Measurements from ENCODE around the gene ZNF705A.
"Not testable (repeated sequence)": the region's sequence is repeated elsewhere in the genome, so short reads cannot be mapped to it uniquely, and the experiment has no call there.

Gene ZNF705A

DNA sequence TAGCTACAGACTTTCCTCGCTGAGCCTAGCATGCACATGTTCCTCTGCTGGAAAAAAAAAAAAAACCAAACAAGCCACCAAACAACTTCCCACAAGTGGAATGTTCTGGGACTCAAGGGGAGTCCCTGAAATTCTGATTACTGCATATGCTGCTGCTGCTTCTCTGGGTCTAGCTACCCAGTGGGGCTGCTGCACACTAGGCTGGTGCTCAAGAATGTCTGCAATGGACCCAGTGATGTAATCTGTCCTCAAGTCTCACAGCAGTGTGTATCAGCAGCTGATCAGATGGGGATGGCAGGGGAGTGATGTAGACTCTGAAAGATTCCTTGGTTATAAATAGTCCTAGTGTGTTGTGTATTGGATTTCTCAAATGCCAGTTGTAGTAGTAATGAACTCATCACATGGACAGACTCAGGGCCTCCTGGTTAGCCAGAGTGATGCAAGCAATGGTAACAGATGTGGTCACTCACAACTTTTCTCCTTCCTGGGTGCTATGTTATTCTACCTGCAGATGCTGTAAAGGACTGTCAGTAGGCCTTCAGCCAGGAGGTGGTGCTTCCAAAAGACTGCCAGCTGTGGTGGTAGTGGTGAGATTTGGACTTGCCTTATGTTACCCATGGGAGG is 41.0 kb downstream of the ZNF705A start:
- not testable (repeated sequence) for H3K9me3 ChIP-seq (ENCODE audit: control insufficient read depth, low read depth, low read length); H3K36me3 ChIP-seq (ENCODE audit: control insufficient read depth, low read depth, low read length); H3K9ac ChIP-seq (ENCODE audit: low read length); H3K27ac ChIP-seq (ENCODE audit: low read length); H3K27me3 ChIP-seq (ENCODE audit: control insufficient read depth, insufficient read depth, low read length); H3K4me1 ChIP-seq (ENCODE audit: control insufficient read depth, low read depth, low read length); H3K4me3 ChIP-seq (ENCODE audit: low read length)

DNA sequence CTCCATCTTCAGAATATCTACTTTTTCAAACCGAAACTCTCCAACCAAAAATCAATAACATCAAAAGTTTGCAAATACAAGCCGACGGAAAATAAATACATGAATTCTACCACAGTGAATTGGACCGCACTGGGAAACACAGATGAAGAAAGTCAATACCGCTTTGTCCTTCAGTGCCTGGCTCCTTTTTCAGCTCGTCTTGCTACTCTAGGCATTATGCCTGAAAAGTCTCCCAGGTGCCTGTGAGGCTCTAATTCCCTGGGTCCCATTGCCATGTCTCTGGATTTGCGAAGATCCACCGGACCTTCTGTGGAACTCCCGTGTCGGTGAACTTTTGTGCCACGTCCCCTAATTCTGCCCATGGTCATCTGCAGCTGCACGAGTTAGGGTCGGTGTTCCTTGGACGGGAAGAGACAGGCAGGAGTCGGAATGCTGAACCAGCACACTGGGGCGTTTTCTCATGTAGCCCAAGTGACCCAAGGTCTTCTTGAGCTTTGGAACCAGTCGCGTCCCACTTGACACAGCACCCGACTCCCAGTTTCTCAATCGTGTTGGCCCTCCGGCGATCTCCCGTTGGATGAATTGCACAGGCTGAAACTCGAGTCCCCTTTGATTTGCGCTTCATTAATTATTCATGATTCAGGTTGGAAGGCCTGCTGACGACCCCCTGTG is 62.0 kb downstream of the ZNF705A start:
- not testable (repeated sequence) for H3K36me3 ChIP-seq (ENCODE audit: control insufficient read depth, low read depth, low read length); H3K9me3 ChIP-seq (ENCODE audit: control insufficient read depth, low read depth, low read length); H3K9ac ChIP-seq (ENCODE audit: low read length); H3K4me1 ChIP-seq (ENCODE audit: control insufficient read depth, low read depth, low read length); H3K4me3 ChIP-seq (ENCODE audit: low read length); H3K27ac ChIP-seq (ENCODE audit: low read length); H3K27me3 ChIP-seq (ENCODE audit: control insufficient read depth, insufficient read depth, low read length)

DNA sequence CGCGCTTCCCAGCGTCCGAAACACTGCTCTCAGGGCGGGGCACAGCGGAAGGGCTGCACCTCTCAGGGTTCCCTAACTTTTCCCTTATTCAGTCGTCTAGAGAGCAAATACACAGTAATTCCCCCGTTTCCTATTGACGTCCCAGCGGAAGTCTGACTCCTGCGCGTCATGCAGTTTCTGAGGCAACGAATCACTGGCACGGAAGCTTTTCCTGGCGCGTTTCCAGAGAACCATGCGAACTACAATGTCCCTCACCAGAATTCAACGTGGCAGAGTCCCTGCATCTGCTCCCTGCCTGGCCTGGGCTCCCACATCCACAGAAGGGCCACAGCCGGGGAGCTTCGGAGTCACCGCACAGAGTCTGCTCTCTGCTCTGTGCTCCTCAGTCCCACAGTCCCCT is 64.6 kb downstream of the ZNF705A start:
- H3K36me3 ChIP-seq (ENCODE audit: control insufficient read depth, low read depth, low read length); H3K9ac ChIP-seq (ENCODE audit: low read length); H3K27me3 ChIP-seq (ENCODE audit: control insufficient read depth, insufficient read depth, low read length); H3K9me3 ChIP-seq (ENCODE audit: control insufficient read depth, low read depth, low read length); H3K27ac ChIP-seq (ENCODE audit: low read length); H3K4me3 ChIP-seq (ENCODE audit: low read length); H3K4me1 ChIP-seq (ENCODE audit: control insufficient read depth, low read depth, low read length): not testable (repeated sequence)

DNA sequence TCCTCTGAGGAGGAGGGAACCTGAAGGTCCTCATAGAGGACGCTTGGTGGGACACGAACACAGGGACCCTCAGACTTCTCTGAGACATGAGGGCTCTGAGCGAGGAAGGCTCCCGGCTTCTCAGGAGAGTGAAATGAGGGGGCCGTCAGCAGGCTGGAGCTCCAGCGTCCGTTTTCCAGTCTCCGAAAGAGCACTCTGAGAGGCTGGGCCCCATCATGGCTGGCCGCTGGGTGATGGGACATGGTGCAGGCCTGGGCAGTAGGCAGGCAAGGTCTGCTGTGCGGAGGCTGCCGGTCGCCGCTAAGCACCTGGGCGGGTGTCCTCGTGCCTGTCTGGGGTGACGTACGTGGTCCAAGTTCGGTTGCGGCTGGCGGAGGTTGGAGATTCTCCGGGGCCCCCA is 65.0 kb downstream of the ZNF705A start:
- H3K4me3 ChIP-seq (ENCODE audit: low read length); H3K36me3 ChIP-seq (ENCODE audit: control insufficient read depth, low read depth, low read length); H3K9ac ChIP-seq (ENCODE audit: low read length); H3K27ac ChIP-seq (ENCODE audit: low read length); H3K4me1 ChIP-seq (ENCODE audit: control insufficient read depth, low read depth, low read length); H3K9me3 ChIP-seq (ENCODE audit: control insufficient read depth, low read depth, low read length); H3K27me3 ChIP-seq (ENCODE audit: control insufficient read depth, insufficient read depth, low read length): not testable (repeated sequence)

DNA sequence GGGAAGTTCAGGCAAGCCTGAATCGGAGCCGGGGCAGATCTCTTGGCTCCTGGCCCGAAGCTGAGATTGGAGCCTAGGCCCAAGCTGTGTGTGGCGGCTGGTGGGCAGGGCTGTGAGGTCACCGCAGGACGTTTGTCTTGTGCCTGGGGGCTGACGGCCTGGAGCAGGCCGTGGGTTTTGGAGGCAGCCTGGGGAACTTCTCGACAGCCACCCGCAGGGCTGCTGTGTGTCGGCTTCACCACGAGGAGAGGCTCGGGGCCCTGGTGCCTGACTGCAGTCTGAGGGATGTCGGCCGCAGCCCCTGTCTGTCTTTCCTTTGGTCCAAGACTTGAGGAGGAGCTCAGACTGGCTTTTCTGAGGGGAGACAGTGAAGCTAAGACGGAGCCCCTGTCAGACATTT is 65.5 kb downstream of the ZNF705A start:
- H3K4me3 ChIP-seq (ENCODE audit: low read length); H3K9me3 ChIP-seq (ENCODE audit: control insufficient read depth, low read depth, low read length); H3K4me1 ChIP-seq (ENCODE audit: control insufficient read depth, low read depth, low read length); H3K27ac ChIP-seq (ENCODE audit: low read length); H3K27me3 ChIP-seq (ENCODE audit: control insufficient read depth, insufficient read depth, low read length); H3K9ac ChIP-seq (ENCODE audit: low read length); H3K36me3 ChIP-seq (ENCODE audit: control insufficient read depth, low read depth, low read length): not testable (repeated sequence)

DNA sequence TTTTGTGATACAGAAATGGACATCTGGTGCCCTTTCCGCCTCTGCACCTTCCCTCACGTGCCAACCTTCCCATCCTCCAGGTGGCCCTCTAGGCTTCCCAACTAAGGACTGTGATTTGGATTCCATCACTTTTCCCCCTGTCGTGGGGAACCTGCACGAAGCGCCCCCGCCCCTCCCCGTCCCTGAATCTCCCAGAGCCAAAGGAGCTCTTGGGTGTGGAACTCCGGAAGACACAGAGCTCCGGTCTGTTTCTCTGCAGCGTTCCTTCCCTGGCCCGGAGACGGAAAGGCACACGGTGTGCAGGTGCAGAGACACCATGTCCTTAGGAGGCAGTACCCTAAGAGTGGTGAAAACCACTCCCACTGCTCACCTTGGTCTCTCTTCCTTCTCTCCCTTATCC is 66.8 kb downstream of the ZNF705A start:
- H3K4me3 ChIP-seq (ENCODE audit: low read length); H3K36me3 ChIP-seq (ENCODE audit: control insufficient read depth, low read depth, low read length); H3K9me3 ChIP-seq (ENCODE audit: control insufficient read depth, low read depth, low read length); H3K27me3 ChIP-seq (ENCODE audit: control insufficient read depth, insufficient read depth, low read length); H3K4me1 ChIP-seq (ENCODE audit: control insufficient read depth, low read depth, low read length); H3K27ac ChIP-seq (ENCODE audit: low read length); H3K9ac ChIP-seq (ENCODE audit: low read length): not testable (repeated sequence)

DNA sequence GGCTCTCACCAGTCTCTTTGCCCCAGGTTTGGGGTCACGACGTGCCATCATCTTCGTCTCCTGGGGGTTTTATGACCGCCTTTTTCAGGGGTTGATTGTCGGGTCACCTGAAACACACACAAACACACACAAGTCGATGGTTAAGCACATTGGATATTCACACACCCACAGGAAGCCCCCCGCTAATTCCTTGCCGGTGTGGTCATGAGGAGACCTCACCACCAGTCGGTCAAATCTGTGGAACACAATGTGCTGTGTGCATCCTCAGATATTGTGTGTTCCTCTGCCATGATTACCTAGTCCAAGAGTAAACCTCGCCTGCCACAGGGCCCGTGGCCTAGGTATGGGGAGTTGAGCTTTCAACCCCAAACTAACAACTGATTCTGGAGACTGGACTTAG is 68.0 kb downstream of the ZNF705A start:
- not testable (repeated sequence) for H3K27me3 ChIP-seq (ENCODE audit: control insufficient read depth, insufficient read depth, low read length); H3K4me3 ChIP-seq (ENCODE audit: low read length); H3K27ac ChIP-seq (ENCODE audit: low read length); H3K9me3 ChIP-seq (ENCODE audit: control insufficient read depth, low read depth, low read length); H3K9ac ChIP-seq (ENCODE audit: low read length); H3K4me1 ChIP-seq (ENCODE audit: control insufficient read depth, low read depth, low read length); H3K36me3 ChIP-seq (ENCODE audit: control insufficient read depth, low read depth, low read length)

DNA sequence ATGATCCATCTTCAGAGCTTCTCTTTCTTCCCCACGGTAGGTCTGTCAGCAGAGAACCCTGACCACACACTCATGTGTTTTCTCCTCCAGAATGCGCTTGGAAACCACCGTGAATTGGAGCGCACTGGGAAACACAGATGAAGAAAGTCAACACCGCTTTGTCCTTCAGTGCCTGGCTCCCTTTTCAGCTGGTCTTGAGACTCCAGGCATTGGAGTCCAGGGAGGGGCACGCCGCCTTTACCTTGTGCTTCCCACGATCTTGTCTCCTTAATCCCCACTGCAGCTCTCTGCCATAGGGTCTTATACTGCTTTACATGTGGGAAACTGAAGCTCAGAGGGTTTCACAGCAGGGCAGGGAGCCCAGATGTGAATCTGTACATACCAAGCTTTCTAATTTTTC is 69.5 kb downstream of the ZNF705A start:
- Histone ChIP-seq H3K4me3 (ENCODE audit: low read length) (no peak overlapping the region), H3K36me3 (ENCODE audit: control insufficient read depth, low read depth, low read length) (no peaks in the 10 kb centered on the region), H3K27ac (ENCODE audit: low read length) (no peak overlapping the region), H3K27me3 (ENCODE audit: control insufficient read depth, insufficient read depth, low read length) (no peaks in the 10 kb centered on the region), H3K4me1 (ENCODE audit: control insufficient read depth, low read depth, low read length) (no peaks in the 10 kb centered on the region), H3K9ac (ENCODE audit: low read length) (no peak overlapping the region), H3K9me3 (ENCODE audit: control insufficient read depth, low read depth, low read length) (no peaks in the 10 kb centered on the region)

DNA sequence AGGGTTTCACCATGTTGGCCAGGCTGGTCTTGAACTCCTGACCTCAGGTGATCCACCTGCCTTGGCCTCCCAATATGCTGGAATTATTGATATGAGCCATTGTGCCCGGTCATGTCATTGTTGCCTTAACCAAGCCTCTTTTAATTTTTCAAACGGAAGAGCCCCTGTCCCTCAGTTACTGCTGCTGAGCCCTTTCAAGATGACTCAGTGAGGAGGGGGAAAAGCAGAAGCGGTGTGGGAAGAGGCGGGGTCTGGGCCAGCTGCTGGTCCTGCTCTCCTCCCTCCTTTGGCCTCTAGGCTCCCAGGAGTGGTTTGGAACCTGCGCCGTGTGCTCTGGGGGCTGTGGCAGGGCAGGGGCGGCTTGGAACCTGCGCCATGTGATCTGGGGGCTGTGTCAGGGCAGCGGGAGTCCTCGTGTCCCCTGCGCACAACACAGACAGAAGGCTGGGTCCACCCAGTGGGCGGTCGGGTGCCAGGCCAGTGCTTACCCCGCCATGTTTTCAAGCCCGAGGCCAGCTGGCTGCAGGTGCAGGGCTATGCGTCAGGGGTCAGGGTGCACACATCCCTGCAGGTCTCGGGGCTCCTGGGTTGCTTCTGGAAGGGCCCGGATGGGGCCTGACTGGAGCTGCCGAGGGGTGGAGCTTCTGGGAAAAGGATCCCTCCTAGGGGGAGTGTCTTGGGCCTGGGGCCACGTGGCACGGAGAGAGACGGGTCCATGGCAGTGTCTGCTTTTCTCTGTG is 70.3 kb downstream of the ZNF705A start, which contains the start of gene FAM90A1:
TSS of gene FAM90A1 (minus strand) at position 627 of the 740 bp plus-strand sequence. CDS start 2,786 bp downstream, outside the sequence.
- H3K9me3 ChIP-seq (ENCODE audit: control insufficient read depth, low read depth, low read length); H3K4me3 ChIP-seq (ENCODE audit: low read length); H3K36me3 ChIP-seq (ENCODE audit: control insufficient read depth, low read depth, low read length); H3K27me3 ChIP-seq (ENCODE audit: control insufficient read depth, insufficient read depth, low read length); H3K9ac ChIP-seq (ENCODE audit: low read length); H3K4me1 ChIP-seq (ENCODE audit: control insufficient read depth, low read depth, low read length); H3K27ac ChIP-seq (ENCODE audit: low read length): not testable (repeated sequence)

DNA sequence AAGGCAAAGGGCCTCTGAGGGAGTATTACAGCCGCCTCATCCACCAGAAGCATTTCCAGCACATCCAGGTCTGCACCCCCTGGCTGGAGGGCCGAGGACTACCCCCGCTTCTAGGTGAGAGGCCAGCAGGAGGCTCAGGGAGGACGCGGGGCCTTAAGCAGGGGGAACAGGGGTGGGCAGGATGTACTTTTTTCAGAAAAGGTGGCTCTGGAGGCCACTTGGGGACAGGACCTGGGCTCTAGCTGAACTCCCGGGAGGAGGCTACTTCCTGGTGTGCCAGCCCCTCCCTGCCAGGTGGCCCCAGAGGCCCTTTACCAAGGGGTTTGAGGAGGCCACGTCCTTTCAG is 70.9 kb downstream of the ZNF705A start:
- not testable (repeated sequence) for H3K27ac ChIP-seq (ENCODE audit: low read length); H3K4me1 ChIP-seq (ENCODE audit: control insufficient read depth, low read depth, low read length); H3K4me3 ChIP-seq (ENCODE audit: low read length); H3K27me3 ChIP-seq (ENCODE audit: control insufficient read depth, insufficient read depth, low read length); H3K9ac ChIP-seq (ENCODE audit: low read length); H3K36me3 ChIP-seq (ENCODE audit: control insufficient read depth, low read depth, low read length); H3K9me3 ChIP-seq (ENCODE audit: control insufficient read depth, low read depth, low read length)

DNA sequence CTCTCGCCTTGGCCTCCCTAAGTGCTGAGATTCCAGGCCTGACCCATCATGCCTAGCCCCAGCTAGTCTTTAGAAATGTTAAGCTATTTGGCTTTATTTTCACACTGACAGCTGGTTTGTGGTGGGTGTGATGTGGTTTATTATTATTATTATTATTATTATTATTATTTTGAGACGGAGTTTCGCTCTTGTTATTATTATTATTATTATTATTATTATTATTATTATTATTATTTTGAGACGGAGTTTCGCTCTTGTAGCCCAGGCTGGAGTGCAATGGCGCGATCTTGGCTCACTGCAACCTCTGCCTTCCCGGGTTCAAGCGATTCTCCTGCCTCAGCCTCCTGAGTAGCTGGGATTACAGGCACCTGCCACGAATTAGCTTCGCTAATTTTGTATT is 71.8 kb downstream of the ZNF705A start:
- not testable (repeated sequence) for H3K4me1 ChIP-seq (ENCODE audit: control insufficient read depth, low read depth, low read length); H3K9me3 ChIP-seq (ENCODE audit: control insufficient read depth, low read depth, low read length); H3K27ac ChIP-seq (ENCODE audit: low read length); H3K9ac ChIP-seq (ENCODE audit: low read length); H3K36me3 ChIP-seq (ENCODE audit: control insufficient read depth, low read depth, low read length); H3K27me3 ChIP-seq (ENCODE audit: control insufficient read depth, insufficient read depth, low read length); H3K4me3 ChIP-seq (ENCODE audit: low read length)

DNA sequence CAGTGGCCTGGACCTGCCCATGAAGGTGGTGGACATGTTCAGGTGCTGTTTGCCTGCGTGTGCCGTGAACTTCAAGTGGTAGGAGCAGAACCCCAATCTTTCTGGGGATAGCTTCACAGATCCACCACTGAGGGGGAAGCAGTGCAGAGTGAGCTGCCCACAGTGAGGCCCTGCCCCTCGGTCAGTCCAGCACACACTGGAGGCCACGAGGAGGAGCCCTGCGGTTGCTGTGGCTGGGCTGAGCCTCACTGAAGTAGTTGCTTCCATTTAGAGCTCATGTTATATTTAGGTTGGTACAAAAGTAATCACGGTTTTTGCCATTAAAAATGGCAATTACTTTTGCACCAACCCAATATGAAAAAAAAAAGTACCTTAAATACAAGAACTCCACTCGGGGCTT is 72.7 kb downstream of the ZNF705A start:
- not testable (repeated sequence) for H3K9ac ChIP-seq (ENCODE audit: low read length); H3K4me1 ChIP-seq (ENCODE audit: control insufficient read depth, low read depth, low read length); H3K36me3 ChIP-seq (ENCODE audit: control insufficient read depth, low read depth, low read length); H3K27me3 ChIP-seq (ENCODE audit: control insufficient read depth, insufficient read depth, low read length); H3K4me3 ChIP-seq (ENCODE audit: low read length); H3K9me3 ChIP-seq (ENCODE audit: control insufficient read depth, low read depth, low read length); H3K27ac ChIP-seq (ENCODE audit: low read length)

All from iPS-18a (cell line).